Stimulated activated naive CD4-positive, alpha-beta T cell treated with Interleukin-2 at 50 U/mL for 16 hours (primary cell): Measurements from ENCODE around the gene ZSWIM6.

Experiments
- DNase-seq: peaks from one replicate; lab custom pipeline; 2025; lab: John Stamatoyannopoulos, UW

ZSWIM6 gene

GRCh38 chr5:61307191-61307590 is 24.9 kb upstream of the ZSWIM6 start:
- no peak for DNase-seq

- DNase-seq = no peak
Observed at GRCh38 chr5:61307611-61308010, 24.4 kb upstream of the ZSWIM6 start.

- DNase-seq = no peak
Observed at GRCh38 chr5:61308712-61309111, 23.3 kb upstream of the ZSWIM6 start.

- no peak for DNase-seq
Observed at GRCh38 chr5:61309115-61309514, 22.9 kb upstream of the ZSWIM6 start.

- no peak for DNase-seq
Observed at GRCh38 chr5:61311056-61311610, 20.9 kb upstream of the ZSWIM6 start.

GRCh38 chr5:61311836-61312808 is 19.9 kb upstream of the ZSWIM6 start:
- DNase-seq = no peak

- DNase-seq = no peak
Observed at GRCh38 chr5:61313960-61314681, 17.9 kb upstream of the ZSWIM6 start.

- no peak for DNase-seq
Observed at GRCh38 chr5:61318376-61318775, 13.7 kb upstream of the ZSWIM6 start.

GRCh38 chr5:61319388-61320146 is 12.5 kb upstream of the ZSWIM6 start:
- no peak for DNase-seq

GRCh38 chr5:61320860-61321259 is 11.2 kb upstream of the ZSWIM6 start:
- no peak for DNase-seq

GRCh38 chr5:61321669-61322068 is 10.4 kb upstream of the ZSWIM6 start:
- no peak for DNase-seq

- no peak for DNase-seq
Observed at GRCh38 chr5:61322738-61323725, 9.0 kb upstream of the ZSWIM6 start.

GRCh38 chr5:61327760-61328753 is 4.0 kb upstream of the ZSWIM6 start:
- no peak for DNase-seq

- no peak for DNase-seq
Observed at GRCh38 chr5:61328791-61329549, 3.1 kb upstream of the ZSWIM6 start.

- DNase-seq = no peak
Observed at GRCh38 chr5:61329550-61330128, 2.4 kb upstream of the ZSWIM6 start.

- DNase-seq = no peak
Observed at GRCh38 chr5:61330341-61330844, 1.7 kb upstream of the ZSWIM6 start.

- DNase-seq = peak; percentile 71
Observed at GRCh38 chr5:61330845-61331406, 1.1 kb upstream of the ZSWIM6 start.

GRCh38 chr5:61332358-61332749 is 296 bp downstream of the ZSWIM6 start:
- peak; percentile 25 for DNase-seq
